NCI-H69 (cell line): ENCODE measurements around the gene RIOK1.

ENCODE experiments used
- DNase-seq: peaks from one replicate; lab custom pipeline; 2025; lab: John Stamatoyannopoulos, UW

RIOK1 gene

DNA sequence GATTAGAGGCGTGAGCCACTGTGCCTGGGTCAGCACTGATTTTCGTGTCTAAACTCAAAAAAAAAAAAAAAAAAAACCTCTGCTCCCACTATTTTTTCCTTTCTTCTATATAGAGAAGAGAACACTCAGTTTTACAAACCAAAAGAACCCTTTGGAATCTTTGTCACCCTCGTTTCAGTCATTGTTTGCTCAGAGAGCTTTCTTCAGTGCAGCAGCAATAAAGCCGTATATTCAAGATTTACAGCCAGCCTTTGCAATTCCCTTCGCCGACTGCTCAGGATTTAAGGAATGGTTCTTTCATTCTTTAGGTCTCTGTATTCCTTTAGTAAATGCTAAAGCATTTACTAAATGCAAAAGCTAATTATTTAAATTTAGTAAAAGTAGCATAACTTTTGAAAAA lies 20.1 kb downstream of the RIOK1 start:
- no peak for DNase-seq

DNA sequence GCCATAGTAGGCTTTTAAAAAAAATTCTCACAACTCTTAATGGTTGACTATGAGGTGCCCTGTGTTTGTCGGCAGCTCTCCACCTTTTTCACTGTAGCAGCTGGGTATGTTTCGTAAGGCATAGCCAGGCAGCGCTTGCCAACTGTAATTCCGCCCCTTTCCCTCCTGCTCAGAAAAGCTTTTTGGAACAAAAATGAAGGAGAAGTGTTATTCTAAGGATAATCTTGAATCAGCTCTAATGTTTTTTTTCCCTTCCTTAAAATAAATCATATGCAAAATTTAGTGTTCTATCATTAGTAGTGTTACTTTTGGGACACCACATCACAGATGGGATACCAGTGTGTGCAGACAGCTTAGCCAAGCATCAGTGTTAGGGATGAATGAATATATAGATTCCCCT lies 21.2 kb downstream of the RIOK1 start:
- DNase-seq: no peak

DNA sequence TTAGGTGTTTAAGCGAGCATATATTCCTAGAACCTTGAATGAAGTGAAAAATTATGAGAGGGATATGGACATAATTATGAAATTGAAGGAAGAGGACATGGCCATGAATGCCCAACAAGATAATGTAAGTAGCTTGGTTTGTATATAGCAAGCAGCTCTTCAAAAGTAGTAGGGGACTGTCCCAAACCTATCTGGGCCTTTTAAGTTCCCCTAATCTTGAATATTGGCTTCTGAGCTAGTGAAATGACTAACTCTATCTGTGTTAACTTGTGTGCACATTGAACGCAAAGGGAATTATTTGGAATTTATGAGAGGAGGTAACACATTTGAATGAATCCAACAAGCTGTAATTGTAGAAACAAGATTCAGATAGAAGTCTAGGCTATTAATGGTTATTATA lies 21.7 kb downstream of the RIOK1 start:
- DNase-seq: no peak

DNA sequence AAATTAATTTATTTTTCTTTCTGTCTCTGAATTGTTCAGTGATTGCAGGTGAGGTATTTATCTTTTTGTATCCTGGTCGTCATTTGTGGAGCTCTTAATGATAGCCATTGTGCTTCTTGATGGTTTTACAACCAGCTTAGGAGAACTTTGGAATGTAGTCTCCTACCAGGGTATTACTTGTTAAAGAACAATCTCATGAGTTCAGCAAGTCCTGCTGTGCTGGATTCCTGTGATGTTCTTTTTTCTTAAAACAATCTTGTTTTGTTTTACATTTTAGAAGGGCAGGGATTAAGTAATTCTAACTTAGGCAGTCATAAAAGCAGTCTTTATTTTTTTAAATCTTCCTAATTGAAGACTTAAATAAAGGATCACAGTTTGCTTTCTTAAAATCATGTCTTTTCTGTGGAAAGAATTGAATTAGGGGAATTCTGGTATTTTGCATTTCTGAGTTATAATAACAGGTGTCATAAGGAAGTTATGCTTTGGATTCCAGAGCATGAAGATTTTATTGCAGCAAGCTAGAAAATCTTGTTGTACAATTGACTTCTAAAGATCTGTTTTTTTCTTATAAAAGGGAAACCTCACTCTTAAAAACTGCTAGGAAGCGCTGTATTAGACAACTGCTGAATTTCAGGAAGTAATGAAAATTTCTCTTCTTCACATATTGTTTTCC lies 23.7 kb downstream of the RIOK1 start:
- DNase-seq: no peak

DNA sequence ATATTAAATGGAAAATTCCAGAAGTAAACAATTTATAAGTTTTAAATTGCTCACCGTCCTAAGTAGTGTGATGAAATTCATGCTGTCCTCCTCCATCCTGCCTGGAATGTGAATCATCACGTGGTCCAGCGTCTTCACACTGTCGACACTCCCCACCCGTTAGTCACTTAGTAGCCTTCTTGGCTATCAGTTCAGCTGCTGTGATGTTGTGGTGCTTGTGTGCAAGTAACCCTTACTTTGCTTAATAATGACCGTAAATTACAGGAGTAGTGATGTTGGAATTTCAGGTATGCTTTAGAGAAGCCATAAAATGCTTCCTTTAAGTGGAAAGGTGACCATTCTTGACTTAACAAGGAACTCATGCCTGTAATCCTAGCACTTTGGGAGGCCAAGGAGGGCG lies 25.2 kb downstream of the RIOK1 start:
- no peak for DNase-seq

DNA sequence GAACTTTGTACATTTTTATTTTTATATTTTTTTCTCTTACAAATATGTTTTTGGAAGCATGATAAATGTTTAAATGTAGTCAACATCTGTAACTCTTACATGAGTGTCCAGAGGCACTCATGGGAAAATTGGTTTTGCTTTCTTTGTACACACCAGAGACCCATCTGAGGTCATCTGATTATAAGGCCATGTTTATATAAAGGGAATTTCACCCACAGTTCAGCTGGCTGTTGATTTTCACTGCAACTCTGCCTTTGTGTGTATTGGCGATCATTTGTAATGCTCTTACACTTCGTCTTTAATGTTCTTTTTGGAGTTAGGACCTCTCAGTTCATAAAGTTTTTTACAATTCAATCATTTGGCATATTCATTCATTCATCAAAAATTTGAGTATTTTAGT lies 28.1 kb downstream of the RIOK1 start:
- no peak for DNase-seq

DNA sequence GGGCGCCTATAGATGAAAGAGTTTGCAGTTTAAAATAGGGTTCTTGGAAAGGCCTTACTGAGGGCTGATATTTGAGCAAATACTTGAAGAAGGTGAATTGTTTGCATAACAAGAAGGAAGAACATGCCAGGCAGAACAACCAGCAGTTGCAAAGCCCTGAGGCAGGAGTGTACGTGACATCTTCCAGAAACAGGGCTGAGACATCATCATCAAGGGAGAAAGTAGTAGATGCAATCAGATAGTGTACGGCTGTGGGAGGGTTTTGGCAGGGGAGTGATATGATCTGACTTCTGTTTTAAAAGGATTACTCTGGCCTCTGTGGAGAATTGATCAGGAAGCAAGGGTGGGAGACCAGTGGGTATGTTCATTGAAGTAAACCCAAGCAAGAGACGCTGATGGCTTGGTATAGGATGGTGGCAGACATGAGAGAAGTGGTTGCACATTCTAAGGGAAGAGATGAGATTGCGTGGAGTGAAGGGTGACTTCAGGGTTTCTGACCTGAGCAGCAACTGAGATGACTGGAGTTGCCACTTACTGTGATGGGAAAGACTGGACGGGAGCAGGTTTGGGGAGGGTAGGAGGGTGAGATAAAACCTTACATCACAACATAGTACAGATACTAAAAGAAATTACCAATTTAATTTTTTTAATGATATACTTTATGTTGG lies 28.8 kb downstream of the RIOK1 start:
- DNase-seq: no peak

DNA sequence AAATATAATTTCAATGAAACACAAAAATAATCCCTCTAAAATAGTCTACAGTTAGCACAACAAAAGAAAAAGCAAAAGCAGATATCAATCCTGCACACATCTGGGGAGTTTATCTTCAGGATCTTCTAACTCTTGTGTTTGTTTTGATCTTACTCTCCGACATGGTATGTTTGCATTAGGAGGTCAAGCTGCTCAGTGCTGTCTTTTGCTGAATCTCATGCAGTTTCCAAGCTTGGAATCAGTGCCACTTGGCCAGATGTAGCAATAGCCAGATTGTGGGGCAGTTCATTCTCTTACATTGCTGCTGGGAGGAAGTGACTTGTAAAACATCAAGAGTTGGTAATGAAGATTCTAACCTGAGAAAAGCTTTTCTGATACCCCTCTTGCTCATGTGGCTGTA lies 29.5 kb downstream of the RIOK1 start:
- no peak for DNase-seq

DNA sequence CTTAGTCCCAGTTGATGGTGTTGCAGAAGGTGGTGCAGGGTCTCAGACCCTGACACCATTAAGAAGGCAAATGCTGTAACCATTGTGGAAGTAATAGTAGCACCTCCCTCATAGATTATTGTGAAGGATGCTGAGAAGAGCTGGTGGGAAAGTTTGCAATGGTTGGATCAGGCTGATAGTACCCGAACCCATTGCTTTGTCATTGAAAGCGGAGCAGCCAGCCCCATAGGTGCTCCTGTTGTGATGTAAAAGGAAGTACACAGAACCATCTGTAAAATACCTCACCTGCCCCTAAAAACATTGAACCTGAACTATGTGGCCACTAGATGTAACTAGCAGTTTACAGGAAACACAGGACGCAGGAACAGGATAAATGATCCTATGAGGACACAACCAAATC lies 31.5 kb downstream of the RIOK1 start:
- DNase-seq: no peak

DNA sequence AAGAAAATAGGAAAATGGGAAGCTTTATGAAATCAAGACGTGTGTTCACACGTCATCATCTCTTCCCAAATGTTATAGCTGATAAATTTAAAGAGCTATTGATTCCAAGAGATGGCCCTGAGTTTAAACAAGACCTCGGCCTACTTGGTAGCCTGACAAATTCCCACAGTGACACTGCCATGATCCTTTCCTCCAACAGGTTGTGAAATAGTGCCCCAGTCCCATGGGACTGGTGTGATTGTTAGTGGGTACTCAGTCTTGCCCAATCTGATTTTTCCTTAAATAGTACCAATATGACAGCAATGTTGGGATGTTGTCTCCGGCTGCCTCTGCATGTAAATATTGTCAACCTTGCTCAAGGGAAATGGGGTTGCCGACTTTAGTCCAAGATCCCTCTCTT lies 34.5 kb downstream of the RIOK1 start:
- DNase-seq: no peak

DNA sequence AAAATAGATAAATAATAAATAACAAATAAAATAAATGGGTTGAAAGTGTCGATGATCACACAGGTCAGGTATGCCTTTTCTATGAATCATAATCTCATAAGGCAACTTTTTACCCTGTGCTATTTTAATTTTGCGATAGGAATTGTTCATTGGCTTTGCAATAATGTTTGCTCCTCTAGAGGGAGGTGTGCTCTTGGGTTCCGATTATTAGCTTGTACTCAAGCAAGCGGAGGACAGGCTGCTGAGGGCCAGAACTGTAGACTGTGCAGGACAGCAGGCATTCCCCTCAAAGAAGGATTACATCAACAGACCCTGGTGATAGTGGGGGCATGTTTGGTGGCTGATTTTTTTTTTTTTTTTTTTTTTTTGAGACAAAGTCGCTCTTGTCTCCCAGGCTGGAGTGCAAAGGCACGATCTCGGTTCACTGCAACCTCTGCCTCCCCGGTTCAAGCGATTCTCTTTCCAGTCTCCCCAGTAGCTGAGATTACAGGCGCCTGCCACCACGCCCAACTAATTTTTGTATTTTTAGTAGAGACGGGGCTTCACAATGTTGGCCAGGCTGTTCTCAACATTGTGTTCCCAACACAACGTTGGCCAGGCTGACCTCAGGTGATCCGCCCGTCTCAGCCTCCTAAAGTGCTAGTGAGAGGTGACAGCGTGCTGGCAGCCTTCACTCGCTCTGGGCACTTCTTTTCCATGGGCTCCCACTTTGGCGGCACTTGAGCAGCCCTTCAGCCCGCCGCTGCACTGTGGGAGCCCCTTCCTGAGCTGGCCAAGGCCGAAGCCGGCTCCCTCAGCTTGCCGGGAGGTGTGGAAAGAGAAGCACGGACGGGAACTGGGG lies 35.6 kb downstream of the RIOK1 start:
- DNase-seq: peak; percentile 74

DNA sequence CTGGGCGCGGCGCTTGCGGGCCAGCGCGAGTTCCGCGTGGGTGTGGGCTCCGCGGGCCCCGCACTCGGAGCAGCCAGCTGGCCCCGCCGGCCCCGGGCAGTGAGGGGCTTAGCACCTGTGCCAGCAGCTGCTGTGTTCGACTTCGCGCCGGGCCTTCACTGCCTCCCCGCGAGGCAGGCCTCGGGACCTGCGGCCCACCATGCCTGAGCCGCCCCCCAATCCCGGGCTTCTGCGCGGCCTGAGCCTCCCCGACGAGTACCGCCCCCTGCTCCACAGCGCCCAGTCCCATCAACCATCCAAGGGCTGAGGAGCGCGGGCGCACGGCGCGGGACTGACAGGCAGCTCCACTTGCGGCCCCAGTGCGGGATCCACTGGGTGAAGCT lies 36.2 kb downstream of the RIOK1 start:
- DNase-seq: no peak

DNA sequence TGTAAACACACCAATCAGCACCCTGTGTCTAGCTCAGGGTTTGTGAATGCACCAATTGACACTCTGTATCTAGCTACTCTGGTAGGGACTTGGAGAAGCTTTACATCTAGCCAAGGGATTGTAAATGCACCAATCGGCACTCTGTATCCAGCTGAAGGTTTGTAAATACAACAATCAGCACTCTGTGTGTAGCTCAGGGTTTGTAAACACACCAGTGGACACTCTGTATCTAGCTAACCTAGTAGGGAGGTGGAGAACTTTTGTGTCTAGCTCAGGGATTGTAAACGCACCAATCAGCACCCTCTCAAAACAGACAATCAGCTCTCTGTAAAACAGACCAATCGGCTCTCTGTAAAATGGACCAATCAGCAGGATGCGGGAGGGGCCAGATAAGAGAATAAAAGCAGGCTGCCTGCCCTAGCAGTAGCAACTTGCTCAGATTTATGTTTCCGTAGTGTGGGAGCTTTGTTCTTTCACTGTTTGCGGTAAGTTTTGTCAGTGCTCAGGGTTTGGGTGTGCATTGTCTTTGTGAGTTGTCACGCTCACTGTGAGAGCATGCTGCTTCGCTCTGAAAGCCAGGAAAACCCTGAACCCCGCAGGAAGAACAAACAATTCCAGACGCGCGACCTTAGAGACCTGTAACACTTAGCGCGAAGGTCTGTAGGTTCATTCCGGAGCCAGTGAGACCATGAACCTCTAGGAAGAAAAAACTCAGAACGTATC lies 37.0 kb downstream of the RIOK1 start:
- DNase-seq: peak; percentile 13

DNA sequence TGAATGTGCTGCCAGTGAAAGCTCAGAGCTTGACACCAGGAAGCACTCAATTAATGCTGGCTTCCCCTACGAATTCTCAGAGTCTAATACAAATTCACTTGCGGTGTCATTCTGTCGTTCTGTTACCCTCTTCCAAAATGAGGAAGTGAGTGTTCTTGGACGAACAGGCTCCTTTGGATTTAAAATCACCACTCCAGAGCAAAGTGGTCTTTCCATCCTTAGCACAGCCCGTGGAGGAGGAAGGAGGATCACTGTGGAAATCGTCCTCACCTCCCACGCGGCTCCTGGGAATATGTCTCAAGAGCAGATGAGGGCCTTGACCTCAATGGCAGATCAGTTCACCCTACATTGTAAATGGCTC lies 41.7 kb downstream of the RIOK1 start:
- DNase-seq: no peak

DNA sequence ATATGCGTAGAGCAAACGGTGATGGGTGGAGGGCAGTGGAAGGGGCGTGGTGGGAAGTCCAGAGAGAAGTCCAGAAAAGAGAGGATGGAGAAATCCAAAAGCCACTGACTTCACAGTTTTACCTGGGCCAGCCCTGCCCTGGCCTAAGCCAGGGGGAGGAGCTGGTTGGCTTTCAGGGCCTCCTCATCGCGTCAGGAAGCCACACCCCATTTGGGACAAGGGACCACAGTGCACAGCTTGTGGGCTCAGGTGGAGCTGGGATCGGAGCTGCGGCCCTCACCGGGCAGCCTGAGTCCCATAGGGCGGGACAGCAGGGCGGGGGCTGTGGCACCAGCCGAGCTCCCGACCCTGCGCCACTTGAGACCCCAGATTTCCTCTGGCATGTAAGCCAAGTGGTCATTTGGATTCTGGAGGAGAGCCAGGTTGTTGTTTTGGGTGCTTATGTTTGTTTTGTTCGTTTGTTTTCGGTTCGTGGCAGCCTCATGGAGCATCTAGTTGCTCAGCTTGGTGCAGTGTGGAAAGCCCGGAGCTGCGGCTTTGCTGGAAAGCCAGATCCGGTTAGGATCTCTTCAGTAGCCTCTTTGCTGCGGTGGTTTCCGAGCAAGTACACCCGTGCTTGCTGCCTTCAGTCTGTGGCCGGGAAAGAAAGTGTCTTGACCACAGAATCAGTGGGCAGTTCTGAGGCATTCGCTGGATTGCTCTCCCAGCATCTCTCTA lies 42.2 kb downstream of the RIOK1 start:
- peak; percentile 78 for DNase-seq

DNA sequence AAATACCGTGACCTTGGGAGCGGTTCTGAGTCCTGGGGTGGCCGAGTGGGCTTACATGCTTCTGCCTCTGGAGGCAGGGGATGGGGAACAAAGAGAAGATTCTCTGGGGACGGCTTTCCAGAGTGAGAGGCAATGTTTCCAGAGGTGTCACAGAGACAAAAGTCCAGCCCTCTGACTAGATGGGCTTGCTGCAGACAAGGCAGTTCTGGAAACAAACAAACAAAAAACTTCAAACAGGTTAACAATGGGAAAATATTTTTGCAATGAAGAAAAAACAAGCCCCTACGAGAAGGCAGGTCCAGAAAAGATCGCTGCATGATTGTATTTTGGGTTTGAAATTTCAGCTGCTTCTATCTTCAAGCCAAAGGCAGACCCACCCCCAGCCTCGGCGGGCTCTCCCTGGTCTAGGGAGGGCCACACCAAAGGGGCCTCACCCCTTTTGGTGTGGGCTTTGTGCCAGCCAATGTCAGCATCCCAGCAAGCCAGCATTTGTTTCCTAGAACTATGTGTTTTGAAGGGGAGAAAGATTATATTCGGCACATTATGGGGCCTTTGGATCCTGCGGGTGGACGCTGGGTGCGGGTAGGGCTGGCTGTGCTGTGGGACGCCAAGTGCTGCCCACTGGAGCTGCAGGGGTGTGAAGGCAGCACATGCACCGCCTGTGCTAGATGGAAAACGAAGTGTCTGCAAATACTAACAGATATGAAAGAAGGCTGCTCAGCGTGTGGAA lies 42.9 kb downstream of the RIOK1 start:
- peak; percentile 70 for DNase-seq

DNA sequence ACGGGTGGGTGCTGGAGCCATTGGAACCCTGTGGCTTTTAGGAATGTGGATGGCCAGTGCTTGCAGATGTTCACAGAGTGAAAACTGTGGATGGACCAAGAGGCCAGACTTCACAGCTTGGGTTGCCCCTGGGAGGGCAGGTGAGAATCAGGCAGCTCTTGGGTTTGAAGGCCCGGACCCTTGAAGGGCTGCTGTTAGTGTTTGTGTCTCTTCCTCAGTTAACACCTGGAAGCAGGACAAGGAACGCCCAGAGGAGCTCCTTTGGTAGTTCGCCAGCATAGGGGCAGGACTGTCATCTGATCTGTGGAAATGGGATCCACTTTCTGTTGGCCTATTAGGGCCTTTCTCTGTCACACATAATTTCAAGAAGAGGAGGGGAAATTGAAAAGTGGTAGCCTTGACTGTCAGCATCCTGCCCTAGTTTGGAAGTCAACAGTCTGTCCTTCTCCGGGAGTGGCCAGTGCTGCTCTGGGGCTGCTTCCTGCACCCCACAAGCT lies 43.6 kb downstream of the RIOK1 start:
- peak; percentile 81 for DNase-seq

DNA sequence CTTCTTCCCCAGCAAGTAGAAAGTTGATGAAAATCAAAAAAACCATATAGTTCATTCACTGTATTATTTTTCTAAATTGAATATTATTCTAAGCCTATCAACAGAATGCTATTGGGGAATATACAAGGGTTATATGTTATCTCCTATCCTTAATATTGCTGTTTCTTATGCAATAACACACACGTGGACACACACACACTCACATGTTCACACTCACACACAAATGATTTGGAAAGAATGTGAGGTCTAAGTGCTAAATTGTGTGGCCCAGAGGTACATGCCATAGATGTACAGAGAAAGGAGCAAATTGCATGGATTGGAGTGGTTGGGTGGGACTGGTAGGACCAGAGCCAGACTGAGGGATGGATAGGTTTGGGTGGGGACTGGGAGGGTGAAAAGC lies 45.1 kb downstream of the RIOK1 start:
- DNase-seq: no peak

DNA sequence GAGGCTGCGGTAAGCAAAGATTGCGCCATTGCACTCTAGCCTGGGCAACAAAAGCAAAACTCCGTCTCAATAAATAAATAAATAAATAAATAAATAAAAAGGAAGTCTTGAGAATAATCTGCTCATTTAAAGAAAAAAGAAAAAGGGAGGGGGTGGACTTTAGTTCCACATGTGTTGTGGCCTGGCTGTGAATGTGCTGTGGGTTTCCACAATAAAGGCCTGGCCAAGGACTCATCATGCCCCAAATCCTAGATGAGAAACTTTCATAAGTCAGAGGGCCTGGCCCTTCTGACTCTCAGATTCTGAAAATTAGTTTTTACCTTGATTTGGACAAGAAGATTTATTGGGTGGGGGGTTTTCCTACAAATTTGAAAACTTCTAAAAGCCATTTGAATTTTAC lies 48.4 kb downstream of the RIOK1 start:
- DNase-seq: no peak

DNA sequence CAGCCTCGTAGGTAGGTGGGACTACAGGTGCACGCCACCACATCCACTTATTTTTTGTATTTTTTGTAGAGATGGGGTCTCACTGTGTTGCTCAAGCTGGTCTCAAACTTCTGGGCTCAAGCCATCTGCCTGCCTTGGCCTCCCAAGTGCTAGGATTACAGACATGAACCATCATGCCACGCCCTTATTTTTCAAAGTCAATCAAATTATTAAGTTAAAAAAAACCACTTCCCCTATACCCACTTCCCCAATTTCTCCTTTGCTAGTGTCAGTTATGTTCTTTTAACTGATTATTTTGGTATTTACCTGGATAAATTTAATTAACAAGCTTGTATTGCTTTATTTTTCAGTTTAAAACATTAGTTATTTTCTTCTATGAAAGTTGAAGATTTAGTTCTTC lies 49.6 kb downstream of the RIOK1 start:
- DNase-seq: no peak

DNA sequence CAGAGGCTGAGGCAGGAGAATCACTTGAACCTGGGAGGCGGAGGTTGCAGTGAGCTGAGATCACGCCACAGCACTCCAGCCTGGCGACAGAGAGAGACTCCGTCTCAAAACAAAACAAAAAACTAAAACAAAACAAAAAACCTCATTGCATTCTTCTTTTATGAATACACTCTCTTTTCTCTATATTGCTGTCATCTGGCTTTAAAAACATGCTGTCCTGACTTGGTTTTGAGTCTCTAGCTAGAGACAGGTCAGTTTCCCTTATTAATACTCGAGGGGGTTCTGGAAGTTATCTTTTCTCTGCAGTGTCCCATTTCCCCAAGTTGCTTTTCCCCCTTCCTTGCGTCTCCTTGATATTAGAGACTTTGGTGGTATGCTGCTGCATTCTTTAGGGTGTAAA lies 50.9 kb downstream of the RIOK1 start:
- DNase-seq: no peak
